ENCODE measurements around the gene SBF1. TPM values are rescaled to one million over a fixed set of nuclear protein-coding genes. Genes with fewer than 3 reads are reported as not detected.

SBF1 gene
- total and polyA plus RNA-seq, 4 donors, result 30.1 to 76.9 (median 34.2) TPM

- no peaks in the 10 kb centered on the region for H3K27me3 ChIP-seq (ENCODE audit: control insufficient read depth in 3 of 3, insufficient read depth in 3 of 3, low read length in 2 of 3)
- peak within 1 kb of the TSS; percentile 61 to 86 for H3K9ac ChIP-seq (ENCODE audit: insufficient read depth in 1 of 2, low read length in 2 of 2)
- peaks cover 7 to 20% (median 15%) of the 10 kb centered on the region in 5 donors for H3K4me1 ChIP-seq (ENCODE audit: control insufficient read depth in 5 of 5, insufficient read depth in 5 of 5, low read length in 5 of 5)
- peak within 1 kb of the TSS; percentile 66 to 100 for H3K27ac ChIP-seq (ENCODE audit: low read depth in 1 of 2, low read length in 1 of 2)
- peak in 2 of 3 donors; percentile 98 to 99 for DNase-seq
- H3K9me3 ChIP-seq (ENCODE audit: control insufficient read depth in 4 of 4, insufficient read depth in 3 of 4, low read length in 3 of 4), result no peaks in the 10 kb centered on the region
- peaks cover 0 to 32% (median 3%) of the 10 kb centered on the region in 4 donors for H3K36me3 ChIP-seq (ENCODE audit: control insufficient read depth in 4 of 4, insufficient read depth in 4 of 4, low read length in 4 of 4)
- no peak for TF ChIP-seq CTCF (IDR thresholded peaks at IDR 0.05; ENCODE audit: control extremely low read depth, extremely low read depth)
- peak within 1 kb of the TSS; percentile 90 for H3K4me3 ChIP-seq
- ATAC-seq (ENCODE audit: insufficient read depth, low FRiP score), result peak; percentile 73
- WGBS, 2 donors, result 1% methylated on average over 57 to 76 of the region's 76 CpGs
These were observed 33.4 kb upstream of the SBF1 start, which contains the start of gene NCAPH2 for GRCh38 chr22:50507991-50508884. Gene NCAPH2, plus strand, starts transcription at chr22:50508224. Its CDS starts 114 bp downstream, at chr22:50508338.

GRCh38 chr22:50507421-50507990 lies 32.7 kb upstream of the SBF1 start, which contains the start of gene LMF2:
Gene LMF2, minus strand, starts transcription at chr22:50507702. Its CDS starts 27 bp downstream, at chr22:50507675.
- H3K4me3 ChIP-seq, result peak within 1 kb of the TSS; percentile 90
- H3K27ac ChIP-seq (ENCODE audit: low read depth in 1 of 2, low read length in 1 of 2), result peak within 1 kb of the TSS; percentile 66 to 100
- 0 to 1% methylated on average over 9 to 57 of the region's 62 CpGs for WGBS, 2 donors
- H3K9me3 ChIP-seq (ENCODE audit: control insufficient read depth in 4 of 4, insufficient read depth in 3 of 4, low read length in 3 of 4), result no peaks in the 10 kb centered on the region
- DNase-seq (peak in 1 of 3 donors; percentile 99), ATAC-seq (ENCODE audit: insufficient read depth, low FRiP score) (peak; percentile 82)
- H3K36me3 ChIP-seq (ENCODE audit: control insufficient read depth in 4 of 4, insufficient read depth in 4 of 4, low read length in 4 of 4), result peaks cover 0 to 39% (median 4%) of the 10 kb centered on the region in 4 donors
- no peaks in the 10 kb centered on the region for H3K27me3 ChIP-seq (ENCODE audit: control insufficient read depth in 3 of 3, insufficient read depth in 3 of 3, low read length in 2 of 3)
- H3K4me1 ChIP-seq (ENCODE audit: control insufficient read depth in 5 of 5, insufficient read depth in 5 of 5, low read length in 5 of 5), result peaks cover 7 to 20% (median 12%) of the 10 kb centered on the region in 5 donors
- TF ChIP-seq CTCF (IDR thresholded peaks at IDR 0.05; ENCODE audit: control extremely low read depth, extremely low read depth), result no peak
- peak within 1 kb of the TSS; percentile 61 to 86 for H3K9ac ChIP-seq (ENCODE audit: insufficient read depth in 1 of 2, low read length in 2 of 2)

- TF ChIP-seq CTCF (IDR thresholded peaks at IDR 0.05; ENCODE audit: control extremely low read depth, extremely low read depth), result no peak
- Histone ChIP-seq H3K9me3 (ENCODE audit: control insufficient read depth in 4 of 4, insufficient read depth in 3 of 4, low read length in 3 of 4) (no peaks in the 10 kb centered on the region), H3K9ac (ENCODE audit: insufficient read depth in 1 of 2, low read length in 2 of 2) (peak overlapping the region; percentile 61 to 67), H3K27me3 (ENCODE audit: control insufficient read depth in 3 of 3, insufficient read depth in 3 of 3, low read length in 2 of 3) (no peaks in the 10 kb centered on the region), H3K27ac (ENCODE audit: low read depth in 1 of 2, low read length in 1 of 2) (peak overlapping the region; percentile 66 to 89), H3K4me1 (ENCODE audit: control insufficient read depth in 5 of 5, insufficient read depth in 5 of 5, low read length in 5 of 5) (peaks cover 7 to 20% (median 12%) of the 10 kb centered on the region in 5 donors), H3K4me3 (peak overlapping the region; percentile 88), H3K36me3 (ENCODE audit: control insufficient read depth in 4 of 4, insufficient read depth in 4 of 4, low read length in 4 of 4) (peaks cover 0 to 40% (median 5%) of the 10 kb centered on the region in 4 donors)
- DNase-seq, result no peak
- no peak for ATAC-seq (ENCODE audit: insufficient read depth, low FRiP score)
- 34 to 47% methylated on average over 21 of the region's 21 CpGs for WGBS, 2 donors
These were observed 32.0 kb upstream of the SBF1 start for GRCh38 chr22:50506611-50507420.
